HEK293 (cell line): Measurements from ENCODE around the gene CHST8.
A peak's percentile ranks its signal among the peaks of the same experiment; 100 is the strongest.

Experiments
- CTCF ChIA-PET: fragments of 350-600 bp; formaldehyde crosslinking; extraction: SDS; loops from one replicate; lab custom pipeline; 2021; ENCODE audit warnings: antibody characterized with exemption; lab: Yijun Ruan, JAX
- POLR2A ChIA-PET: fragments of 300-600 bp; formaldehyde crosslinking; extraction: SDS; loops from one replicate; lab custom pipeline; 2020; ENCODE audit warnings: antibody characterized with exemption, inconsistent platforms; lab: Yijun Ruan, JAX
- H3K27ac ChIP-seq: fragments of 200-500 bp; sonication (Bioruptor generic); 2 replicates; pipeline ENCODE4 v1.5.1; 2014; ENCODE audit warnings: low read depth, low read length, control low read depth, inconsistent platforms; ENCODE audit errors: extremely low read depth
- H3K36me3 ChIP-seq, 2 experiments: fragments of 200-500 bp in 1 of 2; sonication (Bioruptor generic) in 1 of 2; 1 replicate in 1 of 2; 2 replicates in 1 of 2; pipeline ENCODE4 v1.5.1; 2014 to 2017; ENCODE audit warnings: inconsistent platforms in 2 of 2, low read length in 2 of 2; ENCODE audit not compliant: control insufficient read depth in 2 of 2, insufficient read depth in 1 of 2
- H3K4me1 ChIP-seq: fragments of 200-500 bp; sonication (Bioruptor generic); 2 replicates; pipeline ENCODE4 v1.5.1; 2014; ENCODE audit warnings: mild to moderate bottlenecking, low read length, inconsistent platforms; ENCODE audit not compliant: control insufficient read depth, insufficient read depth
- H3K4me3 ChIP-seq: 2 replicates; pipeline ENCODE4 v1.5.1; 2011; ENCODE audit warnings: low read depth, mild to moderate bottlenecking, control low read depth, low read length, moderate library complexity
- H3K9me3 ChIP-seq: fragments of 200-500 bp; sonication (Bioruptor generic); 2 replicates; pipeline ENCODE4 v1.5.1; 2014; ENCODE audit warnings: low read depth, low read length, inconsistent platforms; ENCODE audit not compliant: control insufficient read depth, insufficient read depth
- GFI1B ChIP-seq: fragments of 450-650 bp; formaldehyde crosslinking; IDR thresholded peaks from 2 replicates; pipeline ENCODE4 v1.5.1; 2016; ENCODE audit warnings: missing biosample characterization, missing genetic modification characterization
- GLIS1 ChIP-seq: fragments of 450-650 bp; formaldehyde crosslinking; IDR thresholded peaks from 2 replicates; pipeline ENCODE4 v1.5.1; 2016; ENCODE audit warnings: missing biosample characterization, missing genetic modification characterization
- KLF1 ChIP-seq: fragments of 450-650 bp; formaldehyde crosslinking; IDR thresholded peaks from 2 replicates; pipeline ENCODE4 v1.5.1; 2016; ENCODE audit warnings: missing biosample characterization, missing genetic modification characterization
- REST ChIP-seq: fragments of 450-650 bp; formaldehyde crosslinking; IDR thresholded peaks from 2 replicates; pipeline ENCODE4 v1.5.1; 2016; ENCODE audit warnings: missing biosample characterization, missing genetic modification characterization
- SP2 ChIP-seq: fragments of 450-650 bp; formaldehyde crosslinking; IDR thresholded peaks from 2 replicates; pipeline ENCODE4 v1.5.1; 2016; ENCODE audit warnings: missing biosample characterization, missing genetic modification characterization
- SP7 ChIP-seq: fragments of 450-650 bp; formaldehyde crosslinking; IDR thresholded peaks from 2 replicates; pipeline ENCODE4 v1.5.1; 2016; ENCODE audit warnings: missing biosample characterization, missing genetic modification characterization
- ZBTB21 ChIP-seq: fragments of 450-650 bp; formaldehyde crosslinking; IDR thresholded peaks from 2 replicates; pipeline ENCODE4 v1.5.1; 2017; ENCODE audit warnings: missing biosample characterization, missing genetic modification characterization
- ZBTB26 ChIP-seq: fragments of 450-650 bp; formaldehyde crosslinking; optimal IDR thresholded peaks from 2 replicates; pipeline ENCODE3; 2016; ENCODE audit warnings: missing biosample characterization, mild to moderate bottlenecking, missing genetic modification characterization
- ZBTB8A ChIP-seq: fragments of 450-650 bp; formaldehyde crosslinking; IDR thresholded peaks from 2 replicates; pipeline ENCODE4 v1.5.1; 2016; ENCODE audit warnings: missing biosample characterization, missing genetic modification characterization
- ZEB2 ChIP-seq: fragments of 450-650 bp; formaldehyde crosslinking; IDR thresholded peaks from 2 replicates; pipeline ENCODE4 v1.5.1; 2016; ENCODE audit warnings: missing biosample characterization, missing genetic modification characterization
- ZNF112 ChIP-seq: fragments of 450-650 bp; formaldehyde crosslinking; IDR thresholded peaks from 2 replicates; pipeline ENCODE4 v1.5.0; 2017; ENCODE audit warnings: missing biosample characterization, missing genetic modification characterization
- ZNF23 ChIP-seq: fragments of 450-650 bp; formaldehyde crosslinking; IDR thresholded peaks from 2 replicates; pipeline ENCODE4 v1.5.1; 2016; ENCODE audit warnings: missing biosample characterization, missing genetic modification characterization, borderline replicate concordance
- ZNF423 ChIP-seq: fragments of 450-650 bp; formaldehyde crosslinking; IDR thresholded peaks from 2 replicates; pipeline ENCODE4 v1.5.1; 2016; ENCODE audit warnings: missing biosample characterization, missing genetic modification characterization
- ZNF548 ChIP-seq: fragments of 450-650 bp; formaldehyde crosslinking; IDR thresholded peaks from 2 replicates; pipeline ENCODE4 v1.5.1; 2016; ENCODE audit warnings: missing biosample characterization, missing genetic modification characterization
- ZNF600 ChIP-seq: fragments of 450-650 bp; formaldehyde crosslinking; IDR thresholded peaks from 2 replicates; pipeline ENCODE4 v1.5.1; 2016; ENCODE audit warnings: missing biosample characterization, missing genetic modification characterization
- ZNF670 ChIP-seq: fragments of 450-650 bp; formaldehyde crosslinking; IDR thresholded peaks from 2 replicates; pipeline ENCODE4 v1.5.1; 2016; ENCODE audit warnings: missing biosample characterization, missing genetic modification characterization, low read depth
- ZNF830 ChIP-seq: fragments of 450-650 bp; IDR thresholded peaks from 2 replicates; pipeline ENCODE4 v1.5.0; 2018; ENCODE audit warnings: missing biosample characterization, missing genetic modification characterization, low read depth, mild to moderate bottlenecking, moderate library complexity
- TF ChIP-seq, protein P1 (sequence below): fragments of 450-650 bp; IDR thresholded peaks from 2 replicates; pipeline ENCODE4 v1.5.1; 2018; ENCODE audit warnings: missing biosample characterization, missing genetic modification characterization
- TF ChIP-seq, protein P2 (sequence below): fragments of 450-650 bp; formaldehyde crosslinking; IDR thresholded peaks from 2 replicates; pipeline ENCODE4 v1.5.1; 2016; ENCODE audit warnings: missing biosample characterization, missing genetic modification characterization, borderline replicate concordance
- TF ChIP-seq, protein P3 (sequence below): fragments of 450-650 bp; formaldehyde crosslinking; IDR thresholded peaks from 2 replicates; pipeline ENCODE4 v1.5.1; 2016; ENCODE audit warnings: missing biosample characterization, missing genetic modification characterization
- TF ChIP-seq, protein P4 (sequence below): fragments of 450-650 bp; formaldehyde crosslinking; IDR thresholded peaks from 2 replicates; pipeline ENCODE4 v1.5.1; 2016; ENCODE audit warnings: missing biosample characterization, missing genetic modification characterization
- TF ChIP-seq, protein P5 (sequence below): fragments of 450-650 bp; formaldehyde crosslinking; IDR thresholded peaks from 2 replicates; pipeline ENCODE4 v1.5.1; 2017; ENCODE audit warnings: missing biosample characterization, mild to moderate bottlenecking, missing genetic modification characterization, moderate library complexity

CHST8 gene

DNA sequence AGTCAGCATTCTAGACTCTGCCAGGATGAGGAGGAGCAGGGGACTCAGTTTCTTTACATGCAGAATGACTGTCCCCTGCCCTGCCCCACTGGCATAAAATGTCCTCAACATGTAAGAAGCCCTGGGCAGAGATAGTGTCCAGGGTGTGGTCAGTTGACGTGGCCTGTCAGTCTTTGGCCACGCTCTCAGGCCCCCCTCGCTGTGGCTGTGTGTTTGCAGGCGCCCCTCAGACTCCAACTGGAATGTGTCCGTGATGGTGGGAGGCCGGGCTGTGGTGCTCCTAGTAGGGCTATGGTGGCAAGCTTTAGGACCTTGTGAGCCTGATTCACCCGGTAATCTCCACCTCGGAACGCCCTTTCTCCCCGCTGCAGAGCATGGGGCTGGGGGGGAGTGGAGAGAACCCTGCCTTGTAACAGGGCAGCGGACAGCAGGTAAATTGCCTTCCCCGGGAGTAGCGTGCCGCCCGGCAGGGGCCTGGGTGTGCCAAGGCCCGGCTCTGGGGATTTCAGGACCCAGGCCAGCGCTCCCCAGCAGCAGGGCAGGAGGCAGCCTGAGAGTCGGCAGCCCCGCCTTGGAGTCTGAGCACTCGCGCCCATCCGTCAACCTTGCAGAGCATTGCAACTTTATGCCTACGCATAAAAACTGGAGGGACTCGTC is 62.3 kb downstream of the CHST8 start:
- ChIA-PET CTCF (interaction anchor here (0.6 to 1.2 kb wide), 4 partner anchors 8 to 253 kb away, joined by 3 to 4 read pairs (median 3); no protein-coding TSS in a partner anchor), POLR2A (no interaction called here)
- Histone ChIP-seq H3K4me3 (no peak overlapping the region), H3K27ac (no peak overlapping the region), H3K36me3 (no peaks in the 10 kb centered on the region; a peak in 1 of 3 replicates), H3K9me3 (no peaks in the 10 kb centered on the region; the same call in 1 of the 2 replicates), H3K4me1 (peaks cover 14% of the 10 kb centered on the region)
- TF ChIP-seq ZEB2 (tag by site-specific recombination): 0 out of 2 replicates have a peak, but pooled peaks have one; percentile 7
- 0 out of 2 replicates have a peak, but pooled peaks have one; percentile 6 for TF ChIP-seq ZNF423 (tag by site-specific recombination)
- TF ChIP-seq ZNF670 (tag by site-specific recombination): no peak
- TF ChIP-seq, protein P1, sequence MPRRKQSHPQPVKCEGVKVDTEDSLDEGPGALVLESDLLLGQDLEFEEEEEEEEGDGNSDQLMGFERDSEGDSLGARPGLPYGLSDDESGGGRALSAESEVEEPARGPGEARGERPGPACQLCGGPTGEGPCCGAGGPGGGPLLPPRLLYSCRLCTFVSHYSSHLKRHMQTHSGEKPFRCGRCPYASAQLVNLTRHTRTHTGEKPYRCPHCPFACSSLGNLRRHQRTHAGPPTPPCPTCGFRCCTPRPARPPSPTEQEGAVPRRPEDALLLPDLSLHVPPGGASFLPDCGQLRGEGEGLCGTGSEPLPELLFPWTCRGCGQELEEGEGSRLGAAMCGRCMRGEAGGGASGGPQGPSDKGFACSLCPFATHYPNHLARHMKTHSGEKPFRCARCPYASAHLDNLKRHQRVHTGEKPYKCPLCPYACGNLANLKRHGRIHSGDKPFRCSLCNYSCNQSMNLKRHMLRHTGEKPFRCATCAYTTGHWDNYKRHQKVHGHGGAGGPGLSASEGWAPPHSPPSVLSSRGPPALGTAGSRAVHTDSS (tag by site-specific recombination): no peak
- no peak for TF ChIP-seq GFI1B (tag by site-specific recombination)
- 0 out of 2 replicates have a peak, but pooled peaks have one; percentile 43 for TF ChIP-seq ZNF600 (tag by site-specific recombination)
- TF ChIP-seq, protein P2, sequence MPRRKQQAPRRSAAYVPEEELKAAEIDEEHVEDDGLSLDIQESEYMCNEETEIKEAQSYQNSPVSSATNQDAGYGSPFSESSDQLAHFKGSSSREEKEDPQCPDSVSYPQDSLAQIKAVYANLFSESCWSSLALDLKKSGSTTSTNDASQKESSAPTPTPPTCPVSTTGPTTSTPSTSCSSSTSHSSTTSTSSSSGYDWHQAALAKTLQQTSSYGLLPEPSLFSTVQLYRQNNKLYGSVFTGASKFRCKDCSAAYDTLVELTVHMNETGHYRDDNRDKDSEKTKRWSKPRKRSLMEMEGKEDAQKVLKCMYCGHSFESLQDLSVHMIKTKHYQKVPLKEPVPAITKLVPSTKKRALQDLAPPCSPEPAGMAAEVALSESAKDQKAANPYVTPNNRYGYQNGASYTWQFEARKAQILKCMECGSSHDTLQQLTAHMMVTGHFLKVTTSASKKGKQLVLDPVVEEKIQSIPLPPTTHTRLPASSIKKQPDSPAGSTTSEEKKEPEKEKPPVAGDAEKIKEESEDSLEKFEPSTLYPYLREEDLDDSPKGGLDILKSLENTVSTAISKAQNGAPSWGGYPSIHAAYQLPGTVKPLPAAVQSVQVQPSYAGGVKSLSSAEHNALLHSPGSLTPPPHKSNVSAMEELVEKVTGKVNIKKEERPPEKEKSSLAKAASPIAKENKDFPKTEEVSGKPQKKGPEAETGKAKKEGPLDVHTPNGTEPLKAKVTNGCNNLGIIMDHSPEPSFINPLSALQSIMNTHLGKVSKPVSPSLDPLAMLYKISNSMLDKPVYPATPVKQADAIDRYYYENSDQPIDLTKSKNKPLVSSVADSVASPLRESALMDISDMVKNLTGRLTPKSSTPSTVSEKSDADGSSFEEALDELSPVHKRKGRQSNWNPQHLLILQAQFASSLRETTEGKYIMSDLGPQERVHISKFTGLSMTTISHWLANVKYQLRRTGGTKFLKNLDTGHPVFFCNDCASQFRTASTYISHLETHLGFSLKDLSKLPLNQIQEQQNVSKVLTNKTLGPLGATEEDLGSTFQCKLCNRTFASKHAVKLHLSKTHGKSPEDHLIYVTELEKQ (tag by site-specific recombination): no peak
- TF ChIP-seq, protein P3, sequence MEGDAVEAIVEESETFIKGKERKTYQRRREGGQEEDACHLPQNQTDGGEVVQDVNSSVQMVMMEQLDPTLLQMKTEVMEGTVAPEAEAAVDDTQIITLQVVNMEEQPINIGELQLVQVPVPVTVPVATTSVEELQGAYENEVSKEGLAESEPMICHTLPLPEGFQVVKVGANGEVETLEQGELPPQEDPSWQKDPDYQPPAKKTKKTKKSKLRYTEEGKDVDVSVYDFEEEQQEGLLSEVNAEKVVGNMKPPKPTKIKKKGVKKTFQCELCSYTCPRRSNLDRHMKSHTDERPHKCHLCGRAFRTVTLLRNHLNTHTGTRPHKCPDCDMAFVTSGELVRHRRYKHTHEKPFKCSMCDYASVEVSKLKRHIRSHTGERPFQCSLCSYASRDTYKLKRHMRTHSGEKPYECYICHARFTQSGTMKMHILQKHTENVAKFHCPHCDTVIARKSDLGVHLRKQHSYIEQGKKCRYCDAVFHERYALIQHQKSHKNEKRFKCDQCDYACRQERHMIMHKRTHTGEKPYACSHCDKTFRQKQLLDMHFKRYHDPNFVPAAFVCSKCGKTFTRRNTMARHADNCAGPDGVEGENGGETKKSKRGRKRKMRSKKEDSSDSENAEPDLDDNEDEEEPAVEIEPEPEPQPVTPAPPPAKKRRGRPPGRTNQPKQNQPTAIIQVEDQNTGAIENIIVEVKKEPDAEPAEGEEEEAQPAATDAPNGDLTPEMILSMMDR (tag by site-specific recombination): 0 out of 2 replicates have a peak, but pooled peaks have one; percentile 25
- no peak for TF ChIP-seq ZBTB21
- TF ChIP-seq ZNF548: no peak
- peak; percentile 100 for TF ChIP-seq REST
- TF ChIP-seq SP2 (tag by site-specific recombination): 0 out of 2 replicates have a peak, but pooled peaks have one; percentile 11
- peak; percentile 8; the same call in 1 of the 2 replicates for TF ChIP-seq SP7 (tag by site-specific recombination)
- TF ChIP-seq, protein P4, sequence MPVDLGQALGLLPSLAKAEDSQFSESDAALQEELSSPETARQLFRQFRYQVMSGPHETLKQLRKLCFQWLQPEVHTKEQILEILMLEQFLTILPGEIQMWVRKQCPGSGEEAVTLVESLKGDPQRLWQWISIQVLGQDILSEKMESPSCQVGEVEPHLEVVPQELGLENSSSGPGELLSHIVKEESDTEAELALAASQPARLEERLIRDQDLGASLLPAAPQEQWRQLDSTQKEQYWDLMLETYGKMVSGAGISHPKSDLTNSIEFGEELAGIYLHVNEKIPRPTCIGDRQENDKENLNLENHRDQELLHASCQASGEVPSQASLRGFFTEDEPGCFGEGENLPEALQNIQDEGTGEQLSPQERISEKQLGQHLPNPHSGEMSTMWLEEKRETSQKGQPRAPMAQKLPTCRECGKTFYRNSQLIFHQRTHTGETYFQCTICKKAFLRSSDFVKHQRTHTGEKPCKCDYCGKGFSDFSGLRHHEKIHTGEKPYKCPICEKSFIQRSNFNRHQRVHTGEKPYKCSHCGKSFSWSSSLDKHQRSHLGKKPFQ (tag by site-specific recombination): no peak
- no peak for TF ChIP-seq ZNF830 (tag by site-specific recombination)
- peak; percentile 40 for TF ChIP-seq ZBTB8A
- peak; percentile 86 for TF ChIP-seq KLF1
- TF ChIP-seq ZNF112 (tag by site-specific recombination): no peak
- TF ChIP-seq GLIS1: peak; percentile 27; the same call in 1 of the 2 replicates
- peak; percentile 33 for TF ChIP-seq ZBTB26 (tag by site-specific recombination)
- TF ChIP-seq, protein P5, sequence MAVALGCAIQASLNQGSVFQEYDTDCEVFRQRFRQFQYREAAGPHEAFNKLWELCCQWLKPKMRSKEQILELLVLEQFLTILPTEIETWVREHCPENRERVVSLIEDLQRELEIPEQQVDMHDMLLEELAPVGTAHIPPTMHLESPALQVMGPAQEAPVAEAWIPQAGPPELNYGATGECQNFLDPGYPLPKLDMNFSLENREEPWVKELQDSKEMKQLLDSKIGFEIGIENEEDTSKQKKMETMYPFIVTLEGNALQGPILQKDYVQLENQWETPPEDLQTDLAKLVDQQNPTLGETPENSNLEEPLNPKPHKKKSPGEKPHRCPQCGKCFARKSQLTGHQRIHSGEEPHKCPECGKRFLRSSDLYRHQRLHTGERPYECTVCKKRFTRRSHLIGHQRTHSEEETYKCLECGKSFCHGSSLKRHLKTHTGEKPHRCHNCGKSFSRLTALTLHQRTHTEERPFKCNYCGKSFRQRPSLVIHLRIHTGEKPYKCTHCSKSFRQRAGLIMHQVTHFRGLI: peak; percentile 60; the same call in 1 of the 2 replicates
- no peak for TF ChIP-seq ZNF23
